Measurements from ENCODE around the gene ARHGAP27. TPM values are rescaled to one million over a fixed set of nuclear protein-coding genes. Genes with fewer than 3 reads are reported as not detected.

The ARHGAP27 gene
- total RNA-seq, 1 donor from 2014 or later = 3.5 TPM

GRCh38 chr17:45409659-45410076, 23.0 kb downstream of the ARHGAP27 start:
- no peaks in the 10 kb centered on the region for H3K36me3 Mint-ChIP-seq (ENCODE audit: unreplicated experiment)
- peaks cover 20% of the 10 kb centered on the region for H3K4me1 Mint-ChIP-seq (ENCODE audit: low read depth, unreplicated experiment)
- H3K4me3 Mint-ChIP-seq (ENCODE audit: unreplicated experiment) = no peak overlapping the region
- peaks cover 3% of the 10 kb centered on the region for H3K27me3 Mint-ChIP-seq (ENCODE audit: unreplicated experiment)
- H3K27ac Mint-ChIP-seq (ENCODE audit: unreplicated experiment) = no peak overlapping the region
- TF ChIP-seq, protein P1, sequence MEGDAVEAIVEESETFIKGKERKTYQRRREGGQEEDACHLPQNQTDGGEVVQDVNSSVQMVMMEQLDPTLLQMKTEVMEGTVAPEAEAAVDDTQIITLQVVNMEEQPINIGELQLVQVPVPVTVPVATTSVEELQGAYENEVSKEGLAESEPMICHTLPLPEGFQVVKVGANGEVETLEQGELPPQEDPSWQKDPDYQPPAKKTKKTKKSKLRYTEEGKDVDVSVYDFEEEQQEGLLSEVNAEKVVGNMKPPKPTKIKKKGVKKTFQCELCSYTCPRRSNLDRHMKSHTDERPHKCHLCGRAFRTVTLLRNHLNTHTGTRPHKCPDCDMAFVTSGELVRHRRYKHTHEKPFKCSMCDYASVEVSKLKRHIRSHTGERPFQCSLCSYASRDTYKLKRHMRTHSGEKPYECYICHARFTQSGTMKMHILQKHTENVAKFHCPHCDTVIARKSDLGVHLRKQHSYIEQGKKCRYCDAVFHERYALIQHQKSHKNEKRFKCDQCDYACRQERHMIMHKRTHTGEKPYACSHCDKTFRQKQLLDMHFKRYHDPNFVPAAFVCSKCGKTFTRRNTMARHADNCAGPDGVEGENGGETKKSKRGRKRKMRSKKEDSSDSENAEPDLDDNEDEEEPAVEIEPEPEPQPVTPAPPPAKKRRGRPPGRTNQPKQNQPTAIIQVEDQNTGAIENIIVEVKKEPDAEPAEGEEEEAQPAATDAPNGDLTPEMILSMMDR (IDR thresholded peaks at IDR 0.05; ENCODE audit: partially characterized antibody, unreplicated experiment) = no peak
- peaks cover 2% of the 10 kb centered on the region for H3K9me3 Mint-ChIP-seq (ENCODE audit: unreplicated experiment)
- no peak for DNase-seq

GRCh38 chr17:45408611-45409421, 23.9 kb downstream of the ARHGAP27 start:
- DNase-seq = no peak
- H3K4me1 Mint-ChIP-seq (ENCODE audit: low read depth, unreplicated experiment) = peaks cover 20% of the 10 kb centered on the region
- no peak overlapping the region for H3K4me3 Mint-ChIP-seq (ENCODE audit: unreplicated experiment)
- H3K9me3 Mint-ChIP-seq (ENCODE audit: unreplicated experiment) = no peaks in the 10 kb centered on the region
- H3K36me3 Mint-ChIP-seq (ENCODE audit: unreplicated experiment) = no peaks in the 10 kb centered on the region
- TF ChIP-seq, protein P1 (IDR thresholded peaks at IDR 0.05; ENCODE audit: partially characterized antibody, unreplicated experiment) = no peak
- H3K27ac Mint-ChIP-seq (ENCODE audit: unreplicated experiment) = peak overlapping the region; percentile 19
- H3K27me3 Mint-ChIP-seq (ENCODE audit: unreplicated experiment) = peaks cover 3% of the 10 kb centered on the region

DNA sequence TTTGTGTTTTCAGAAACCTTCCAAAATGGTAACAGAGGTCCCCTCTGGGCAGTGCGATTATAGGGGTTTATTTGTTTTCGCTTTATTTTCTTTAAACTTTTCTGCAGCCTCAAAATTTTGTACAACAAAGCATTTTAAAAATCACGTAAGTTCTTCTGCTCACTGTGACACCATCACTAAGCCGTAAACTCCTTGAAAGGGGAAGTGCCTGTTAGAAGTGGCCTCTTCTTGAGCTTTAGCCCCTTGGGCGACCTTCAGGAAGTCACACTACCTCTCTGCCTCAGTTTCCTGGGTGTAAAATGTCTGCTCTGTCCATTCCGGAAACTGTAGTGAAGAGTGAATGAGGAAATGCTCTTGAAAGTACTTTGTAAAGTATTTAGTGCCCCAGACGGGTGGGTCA, 26.6 kb downstream of the ARHGAP27 start:
- DNase-seq = no peak
- Mint-ChIP-seq H3K4me3 (ENCODE audit: unreplicated experiment) (peak overlapping the region; percentile 64), H3K4me1 (ENCODE audit: low read depth, unreplicated experiment) (peaks cover 16% of the 10 kb centered on the region), H3K9me3 (ENCODE audit: unreplicated experiment) (no peaks in the 10 kb centered on the region), H3K36me3 (ENCODE audit: unreplicated experiment) (no peaks in the 10 kb centered on the region), H3K27me3 (ENCODE audit: unreplicated experiment) (peaks cover 2% of the 10 kb centered on the region), H3K27ac (ENCODE audit: unreplicated experiment) (no peak overlapping the region)
- TF ChIP-seq, protein P1 (IDR thresholded peaks at IDR 0.05; ENCODE audit: partially characterized antibody, unreplicated experiment) = no peak

DNA sequence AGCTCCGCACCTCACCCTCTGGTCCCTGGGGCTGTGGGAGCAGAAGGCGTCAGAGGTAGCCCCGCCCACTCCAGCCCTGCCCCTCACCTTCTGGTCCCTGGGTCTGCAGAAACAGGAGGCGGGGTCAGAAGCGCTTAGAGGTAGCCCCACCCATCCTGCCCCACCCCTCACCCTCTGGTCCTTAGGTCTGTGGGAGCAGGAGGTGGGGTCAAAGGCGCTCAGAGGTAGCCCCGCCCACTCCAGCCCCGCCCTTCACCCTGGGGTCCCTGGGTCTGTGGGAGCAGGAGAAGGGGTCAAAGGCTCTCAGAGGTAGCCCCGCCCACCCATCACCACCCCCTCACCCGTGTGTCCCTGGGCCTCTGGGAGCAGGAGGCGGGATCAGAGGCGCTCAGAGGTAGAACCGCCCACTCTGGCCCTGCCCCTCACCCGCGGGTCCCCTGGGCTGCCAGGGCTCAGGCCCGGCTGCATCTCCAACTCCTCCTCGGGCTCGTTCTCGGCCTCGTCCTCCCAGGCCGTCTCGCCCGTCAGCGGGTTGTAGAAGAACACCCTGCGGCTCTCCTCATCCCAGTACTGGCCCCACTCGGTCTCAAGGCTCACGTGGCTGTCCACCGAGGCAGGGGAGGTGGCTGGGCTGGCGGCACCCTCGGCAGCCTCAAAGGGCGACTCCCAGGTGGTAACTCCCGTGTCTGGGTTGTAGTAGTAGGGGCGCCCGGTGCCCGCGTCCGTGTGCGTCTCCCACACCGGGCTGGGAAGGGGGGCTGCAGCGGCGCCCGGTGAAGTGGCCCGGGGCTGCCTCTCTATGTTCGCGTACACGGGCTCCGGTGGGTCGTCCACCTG, 27.2 kb downstream of the ARHGAP27 start:
- H3K4me1 Mint-ChIP-seq (ENCODE audit: low read depth, unreplicated experiment) = peaks cover 16% of the 10 kb centered on the region
- no peaks in the 10 kb centered on the region for H3K9me3 Mint-ChIP-seq (ENCODE audit: unreplicated experiment)
- no peak overlapping the region for H3K27ac Mint-ChIP-seq (ENCODE audit: unreplicated experiment)
- peak; percentile 78 for DNase-seq
- H3K4me3 Mint-ChIP-seq (ENCODE audit: unreplicated experiment) = peak overlapping the region; percentile 34
- H3K27me3 Mint-ChIP-seq (ENCODE audit: unreplicated experiment) = peaks cover 2% of the 10 kb centered on the region
- TF ChIP-seq, protein P1 (IDR thresholded peaks at IDR 0.05; ENCODE audit: partially characterized antibody, unreplicated experiment) = no peak
- no peaks in the 10 kb centered on the region for H3K36me3 Mint-ChIP-seq (ENCODE audit: unreplicated experiment)
